ENCODE results near the gene TDP1. TPM values are rescaled to one million over a fixed set of nuclear protein-coding genes. Genes with fewer than 3 reads are reported as not detected.

TDP1 gene
- total and polyA plus RNA-seq, 4 donors, result 3.3 to 10.6 (median 4.2) TPM

DNA sequence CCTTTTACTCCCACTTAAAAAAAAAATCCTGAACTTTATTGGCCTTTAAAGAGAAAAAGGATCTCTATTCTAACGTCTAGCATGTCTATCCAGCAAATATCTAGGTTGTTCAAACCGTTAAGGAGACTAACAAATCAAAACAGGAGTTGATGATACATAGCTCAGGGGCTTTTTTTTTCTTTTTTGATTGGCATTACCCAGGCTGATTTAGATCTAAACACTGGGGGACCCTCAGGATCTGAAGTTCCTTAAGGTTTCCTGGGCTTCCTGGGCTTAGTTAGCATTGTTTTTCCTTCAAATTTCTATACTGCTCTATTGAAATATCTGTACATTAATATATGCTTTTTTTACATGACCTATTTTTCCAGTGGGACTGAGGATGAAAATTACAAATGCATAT lies 43.5 kb upstream of the TDP1 start (continued):
- TF ChIP-seq EGR1 (IDR thresholded peaks at IDR 0.05; ENCODE audit: low read depth in 2 of 2), result no peak

DNA sequence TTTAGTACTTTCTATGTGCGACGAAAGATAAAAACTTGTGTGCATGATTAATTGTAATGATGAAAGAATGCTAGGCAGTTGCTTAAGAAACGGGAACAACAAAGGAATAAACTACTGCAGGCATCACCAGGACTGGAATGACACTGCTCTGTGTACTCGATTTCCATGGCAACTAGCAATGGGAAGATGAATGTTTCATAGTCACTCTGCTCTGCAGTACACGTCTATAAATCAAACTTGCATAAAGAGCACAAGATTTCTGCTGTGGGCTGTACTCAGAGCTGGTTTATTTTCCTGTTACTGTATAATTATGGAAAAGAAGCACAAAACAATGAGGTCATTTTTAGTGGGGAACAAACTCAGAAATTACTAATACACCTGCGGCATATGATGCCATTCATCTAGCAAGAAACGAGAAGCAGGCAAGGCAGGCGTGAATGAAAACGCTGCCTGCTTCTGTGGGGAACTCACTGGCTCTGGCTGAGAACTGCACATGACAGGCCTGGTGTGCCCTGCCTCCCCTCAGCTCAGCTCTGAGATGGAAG lies 43.0 kb upstream of the TDP1 start:
- no peak for TF ChIP-seq EGR1 (IDR thresholded peaks at IDR 0.05; ENCODE audit: low read depth in 2 of 2)
- TF ChIP-seq RXRA (IDR thresholded peaks at IDR 0.05), result no peak
- no peak for TF ChIP-seq SP1 (IDR thresholded peaks at IDR 0.05)
- TF ChIP-seq, protein P1, sequence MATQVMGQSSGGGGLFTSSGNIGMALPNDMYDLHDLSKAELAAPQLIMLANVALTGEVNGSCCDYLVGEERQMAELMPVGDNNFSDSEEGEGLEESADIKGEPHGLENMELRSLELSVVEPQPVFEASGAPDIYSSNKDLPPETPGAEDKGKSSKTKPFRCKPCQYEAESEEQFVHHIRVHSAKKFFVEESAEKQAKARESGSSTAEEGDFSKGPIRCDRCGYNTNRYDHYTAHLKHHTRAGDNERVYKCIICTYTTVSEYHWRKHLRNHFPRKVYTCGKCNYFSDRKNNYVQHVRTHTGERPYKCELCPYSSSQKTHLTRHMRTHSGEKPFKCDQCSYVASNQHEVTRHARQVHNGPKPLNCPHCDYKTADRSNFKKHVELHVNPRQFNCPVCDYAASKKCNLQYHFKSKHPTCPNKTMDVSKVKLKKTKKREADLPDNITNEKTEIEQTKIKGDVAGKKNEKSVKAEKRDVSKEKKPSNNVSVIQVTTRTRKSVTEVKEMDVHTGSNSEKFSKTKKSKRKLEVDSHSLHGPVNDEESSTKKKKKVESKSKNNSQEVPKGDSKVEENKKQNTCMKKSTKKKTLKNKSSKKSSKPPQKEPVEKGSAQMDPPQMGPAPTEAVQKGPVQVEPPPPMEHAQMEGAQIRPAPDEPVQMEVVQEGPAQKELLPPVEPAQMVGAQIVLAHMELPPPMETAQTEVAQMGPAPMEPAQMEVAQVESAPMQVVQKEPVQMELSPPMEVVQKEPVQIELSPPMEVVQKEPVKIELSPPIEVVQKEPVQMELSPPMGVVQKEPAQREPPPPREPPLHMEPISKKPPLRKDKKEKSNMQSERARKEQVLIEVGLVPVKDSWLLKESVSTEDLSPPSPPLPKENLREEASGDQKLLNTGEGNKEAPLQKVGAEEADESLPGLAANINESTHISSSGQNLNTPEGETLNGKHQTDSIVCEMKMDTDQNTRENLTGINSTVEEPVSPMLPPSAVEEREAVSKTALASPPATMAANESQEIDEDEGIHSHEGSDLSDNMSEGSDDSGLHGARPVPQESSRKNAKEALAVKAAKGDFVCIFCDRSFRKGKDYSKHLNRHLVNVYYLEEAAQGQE (IDR thresholded peaks at IDR 0.05), result no peak
- no peak for TF ChIP-seq NR2F2 (IDR thresholded peaks at IDR 0.05)
- TF ChIP-seq TAF1 (conservative IDR thresholded peaks at IDR 0.05), result no peak
- TF ChIP-seq GABPA (IDR thresholded peaks at IDR 0.05 in 1 of 2, conservative IDR thresholded peaks at IDR 0.05 in 1 of 2), result no peak
- TF ChIP-seq, protein P2, sequence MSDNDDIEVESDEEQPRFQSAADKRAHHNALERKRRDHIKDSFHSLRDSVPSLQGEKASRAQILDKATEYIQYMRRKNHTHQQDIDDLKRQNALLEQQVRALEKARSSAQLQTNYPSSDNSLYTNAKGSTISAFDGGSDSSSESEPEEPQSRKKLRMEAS (IDR thresholded peaks at IDR 0.05), result no peak
- TF ChIP-seq, protein P3, sequence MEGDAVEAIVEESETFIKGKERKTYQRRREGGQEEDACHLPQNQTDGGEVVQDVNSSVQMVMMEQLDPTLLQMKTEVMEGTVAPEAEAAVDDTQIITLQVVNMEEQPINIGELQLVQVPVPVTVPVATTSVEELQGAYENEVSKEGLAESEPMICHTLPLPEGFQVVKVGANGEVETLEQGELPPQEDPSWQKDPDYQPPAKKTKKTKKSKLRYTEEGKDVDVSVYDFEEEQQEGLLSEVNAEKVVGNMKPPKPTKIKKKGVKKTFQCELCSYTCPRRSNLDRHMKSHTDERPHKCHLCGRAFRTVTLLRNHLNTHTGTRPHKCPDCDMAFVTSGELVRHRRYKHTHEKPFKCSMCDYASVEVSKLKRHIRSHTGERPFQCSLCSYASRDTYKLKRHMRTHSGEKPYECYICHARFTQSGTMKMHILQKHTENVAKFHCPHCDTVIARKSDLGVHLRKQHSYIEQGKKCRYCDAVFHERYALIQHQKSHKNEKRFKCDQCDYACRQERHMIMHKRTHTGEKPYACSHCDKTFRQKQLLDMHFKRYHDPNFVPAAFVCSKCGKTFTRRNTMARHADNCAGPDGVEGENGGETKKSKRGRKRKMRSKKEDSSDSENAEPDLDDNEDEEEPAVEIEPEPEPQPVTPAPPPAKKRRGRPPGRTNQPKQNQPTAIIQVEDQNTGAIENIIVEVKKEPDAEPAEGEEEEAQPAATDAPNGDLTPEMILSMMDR (IDR thresholded peaks at IDR 0.05; ENCODE audit: low read depth, low read length, missing input control), result no peak
- TF ChIP-seq FOXA1 (IDR thresholded peaks at IDR 0.05), result no peak
- no peak for TF ChIP-seq RAD21 (IDR thresholded peaks at IDR 0.05)
- TF ChIP-seq HNF4G (IDR thresholded peaks at IDR 0.05), result no peak
- TF ChIP-seq HNF4A (conservative IDR thresholded peaks at IDR 0.05), result no peak
- TF ChIP-seq, protein P4, sequence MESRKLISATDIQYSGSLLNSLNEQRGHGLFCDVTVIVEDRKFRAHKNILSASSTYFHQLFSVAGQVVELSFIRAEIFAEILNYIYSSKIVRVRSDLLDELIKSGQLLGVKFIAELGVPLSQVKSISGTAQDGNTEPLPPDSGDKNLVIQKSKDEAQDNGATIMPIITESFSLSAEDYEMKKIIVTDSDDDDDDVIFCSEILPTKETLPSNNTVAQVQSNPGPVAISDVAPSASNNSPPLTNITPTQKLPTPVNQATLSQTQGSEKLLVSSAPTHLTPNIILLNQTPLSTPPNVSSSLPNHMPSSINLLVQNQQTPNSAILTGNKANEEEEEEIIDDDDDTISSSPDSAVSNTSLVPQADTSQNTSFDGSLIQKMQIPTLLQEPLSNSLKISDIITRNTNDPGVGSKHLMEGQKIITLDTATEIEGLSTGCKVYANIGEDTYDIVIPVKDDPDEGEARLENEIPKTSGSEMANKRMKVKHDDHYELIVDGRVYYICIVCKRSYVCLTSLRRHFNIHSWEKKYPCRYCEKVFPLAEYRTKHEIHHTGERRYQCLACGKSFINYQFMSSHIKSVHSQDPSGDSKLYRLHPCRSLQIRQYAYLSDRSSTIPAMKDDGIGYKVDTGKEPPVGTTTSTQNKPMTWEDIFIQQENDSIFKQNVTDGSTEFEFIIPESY (IDR thresholded peaks at IDR 0.05), result no peak
- TF ChIP-seq YY1 (IDR thresholded peaks at IDR 0.05), result no peak
- no peak for TF ChIP-seq JUND (IDR thresholded peaks at IDR 0.05)
- no peak overlapping the region for H3K9ac ChIP-seq (ENCODE audit: low read depth in 1 of 2, low read length in 2 of 2)
- no peaks in the 10 kb centered on the region for H3K27me3 ChIP-seq (ENCODE audit: control insufficient read depth in 4 of 4, insufficient read depth in 4 of 4, low read length in 3 of 4)
- DNase-seq (ENCODE audit: low spot score), result no peak
- no peaks in the 10 kb centered on the region for H3K9me3 ChIP-seq (ENCODE audit: control insufficient read depth in 4 of 4, low read length in 3 of 4)
- 66% methylated on average over 9 of the region's 9 CpGs for WGBS
- no peaks in the 10 kb centered on the region for H3K36me3 ChIP-seq (ENCODE audit: control insufficient read depth in 4 of 4, insufficient read depth in 3 of 4, low read depth in 1 of 4, low read length in 3 of 4)
- H3K27ac ChIP-seq (ENCODE audit: low read depth in 1 of 2, low read length in 2 of 2), result no peak overlapping the region
- H3K4me1 ChIP-seq (ENCODE audit: control insufficient read depth in 4 of 4, insufficient read depth in 4 of 4, low read length in 3 of 4), result peaks cover 0 to 22% (median 14%) of the 10 kb centered on the region in 4 donors
- H3K4me3 ChIP-seq (ENCODE audit: low read depth in 1 of 3, low read length in 3 of 3), result no peak overlapping the region
